WI38 (cell line): ENCODE results near the gene CNP.
"Not testable (repeated sequence)": the region's sequence is repeated elsewhere in the genome, so short reads cannot be mapped to it uniquely, and the experiment has no call there.

Experiments used
- H3K4me3 ChIP-seq: 2 replicates; pipeline ENCODE4 v1.5.1; 2011; ENCODE audit warnings: low read depth, mild to moderate bottlenecking, control low read depth, low read length
- TF ChIP-seq, protein P1 (sequence below): IDR thresholded peaks from 2 replicates; pipeline ENCODE4 v1.5.1; 2012; ENCODE audit warnings: low read depth, mild to moderate bottlenecking, control low read depth, low read length

The CNP gene

DNA sequence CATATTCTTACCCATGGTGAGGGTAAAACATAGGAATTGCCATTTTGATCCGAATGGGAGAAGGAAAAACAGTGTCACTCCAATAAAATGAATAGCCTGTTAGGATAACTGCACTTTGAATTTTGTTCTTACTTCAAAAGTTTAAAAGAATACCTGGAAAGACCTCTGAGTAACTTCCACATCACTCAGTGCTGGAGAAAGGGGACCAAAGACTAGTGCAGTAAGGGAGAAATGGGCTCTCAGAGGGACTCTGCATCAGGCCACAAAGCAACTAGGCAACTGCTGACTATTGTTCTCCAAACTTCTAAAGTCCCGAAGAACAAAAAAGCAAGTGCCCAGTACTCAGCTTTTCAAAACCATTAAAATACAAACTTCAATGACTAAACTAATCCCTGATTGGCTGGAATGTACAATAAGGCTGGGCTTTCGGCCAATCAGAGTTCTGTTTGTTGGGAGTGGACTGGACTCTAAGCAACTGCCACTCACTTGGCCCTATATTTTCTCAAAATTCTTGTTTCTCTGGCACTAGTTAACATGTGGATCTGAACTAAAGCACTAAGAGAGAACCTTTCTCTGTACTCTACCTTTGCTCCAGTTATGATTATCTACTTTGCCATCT, 44.4 kb downstream of the CNP start:
- TF ChIP-seq, protein P1, sequence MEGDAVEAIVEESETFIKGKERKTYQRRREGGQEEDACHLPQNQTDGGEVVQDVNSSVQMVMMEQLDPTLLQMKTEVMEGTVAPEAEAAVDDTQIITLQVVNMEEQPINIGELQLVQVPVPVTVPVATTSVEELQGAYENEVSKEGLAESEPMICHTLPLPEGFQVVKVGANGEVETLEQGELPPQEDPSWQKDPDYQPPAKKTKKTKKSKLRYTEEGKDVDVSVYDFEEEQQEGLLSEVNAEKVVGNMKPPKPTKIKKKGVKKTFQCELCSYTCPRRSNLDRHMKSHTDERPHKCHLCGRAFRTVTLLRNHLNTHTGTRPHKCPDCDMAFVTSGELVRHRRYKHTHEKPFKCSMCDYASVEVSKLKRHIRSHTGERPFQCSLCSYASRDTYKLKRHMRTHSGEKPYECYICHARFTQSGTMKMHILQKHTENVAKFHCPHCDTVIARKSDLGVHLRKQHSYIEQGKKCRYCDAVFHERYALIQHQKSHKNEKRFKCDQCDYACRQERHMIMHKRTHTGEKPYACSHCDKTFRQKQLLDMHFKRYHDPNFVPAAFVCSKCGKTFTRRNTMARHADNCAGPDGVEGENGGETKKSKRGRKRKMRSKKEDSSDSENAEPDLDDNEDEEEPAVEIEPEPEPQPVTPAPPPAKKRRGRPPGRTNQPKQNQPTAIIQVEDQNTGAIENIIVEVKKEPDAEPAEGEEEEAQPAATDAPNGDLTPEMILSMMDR = no peak
- no peak overlapping the region for H3K4me3 ChIP-seq

DNA sequence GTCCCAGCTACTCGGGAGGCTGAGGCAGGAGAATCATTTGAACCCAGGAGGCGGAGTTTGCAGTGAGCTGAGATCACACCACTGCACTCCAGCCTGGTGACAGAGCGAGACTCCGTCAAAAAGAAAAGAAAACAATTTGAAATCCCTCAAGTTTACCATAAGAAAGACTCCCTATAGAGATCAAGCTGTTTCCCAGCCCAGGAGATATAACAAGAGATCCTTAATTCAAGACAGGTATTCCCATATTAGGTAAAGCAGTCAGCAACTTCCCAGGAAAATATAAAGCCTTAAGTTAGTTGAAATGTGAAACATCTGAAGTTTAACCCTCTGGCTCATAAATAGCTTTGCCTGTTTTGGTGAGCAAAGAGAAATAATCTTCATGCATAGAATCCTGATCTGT, 45.8 kb downstream of the CNP start:
- H3K4me3 ChIP-seq = not testable (repeated sequence)

DNA sequence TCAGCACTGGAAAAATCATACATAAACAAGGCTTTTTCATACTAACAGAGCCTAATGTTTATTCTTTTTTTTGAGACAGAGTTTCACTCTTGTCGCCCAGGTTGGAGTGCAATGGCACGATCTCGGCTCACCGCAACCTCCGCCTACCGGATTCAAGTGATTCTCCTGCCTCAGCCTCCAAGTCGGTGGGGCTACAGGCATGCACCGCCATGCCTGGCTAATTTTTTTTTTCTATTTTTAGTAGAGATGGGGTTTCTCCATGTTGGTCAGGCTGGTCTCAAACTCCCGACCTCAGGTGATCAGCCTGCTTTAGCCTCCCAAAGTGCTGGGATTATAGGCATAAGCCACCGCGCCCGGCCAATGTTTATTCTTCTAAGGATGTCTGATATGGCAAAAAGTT, 47.1 kb downstream of the CNP start:
- not testable (repeated sequence) for H3K4me3 ChIP-seq

DNA sequence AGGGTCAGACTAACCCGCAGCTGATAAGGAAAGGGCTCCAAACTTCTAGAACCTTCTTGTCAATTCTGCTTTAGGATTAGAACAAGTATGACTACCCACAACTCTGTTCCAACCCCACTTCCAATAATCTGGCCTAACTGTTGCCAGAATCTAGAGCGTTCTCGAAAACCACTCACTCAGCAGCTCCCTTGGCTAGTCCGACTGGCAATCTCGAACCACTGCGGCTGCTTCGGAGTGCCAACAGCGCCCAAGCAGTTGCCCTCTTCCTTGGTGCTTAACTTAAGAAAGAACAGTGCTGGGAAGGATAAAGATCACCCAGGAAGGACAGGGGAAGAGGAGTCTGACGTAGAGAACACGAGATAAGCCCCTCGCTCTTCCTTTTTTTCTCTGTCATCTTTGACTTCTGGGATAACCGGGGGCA, 49.8 kb downstream of the CNP start:
- TF ChIP-seq, protein P1 = no peak
- H3K4me3 ChIP-seq = peak overlapping the region; percentile 95

DNA sequence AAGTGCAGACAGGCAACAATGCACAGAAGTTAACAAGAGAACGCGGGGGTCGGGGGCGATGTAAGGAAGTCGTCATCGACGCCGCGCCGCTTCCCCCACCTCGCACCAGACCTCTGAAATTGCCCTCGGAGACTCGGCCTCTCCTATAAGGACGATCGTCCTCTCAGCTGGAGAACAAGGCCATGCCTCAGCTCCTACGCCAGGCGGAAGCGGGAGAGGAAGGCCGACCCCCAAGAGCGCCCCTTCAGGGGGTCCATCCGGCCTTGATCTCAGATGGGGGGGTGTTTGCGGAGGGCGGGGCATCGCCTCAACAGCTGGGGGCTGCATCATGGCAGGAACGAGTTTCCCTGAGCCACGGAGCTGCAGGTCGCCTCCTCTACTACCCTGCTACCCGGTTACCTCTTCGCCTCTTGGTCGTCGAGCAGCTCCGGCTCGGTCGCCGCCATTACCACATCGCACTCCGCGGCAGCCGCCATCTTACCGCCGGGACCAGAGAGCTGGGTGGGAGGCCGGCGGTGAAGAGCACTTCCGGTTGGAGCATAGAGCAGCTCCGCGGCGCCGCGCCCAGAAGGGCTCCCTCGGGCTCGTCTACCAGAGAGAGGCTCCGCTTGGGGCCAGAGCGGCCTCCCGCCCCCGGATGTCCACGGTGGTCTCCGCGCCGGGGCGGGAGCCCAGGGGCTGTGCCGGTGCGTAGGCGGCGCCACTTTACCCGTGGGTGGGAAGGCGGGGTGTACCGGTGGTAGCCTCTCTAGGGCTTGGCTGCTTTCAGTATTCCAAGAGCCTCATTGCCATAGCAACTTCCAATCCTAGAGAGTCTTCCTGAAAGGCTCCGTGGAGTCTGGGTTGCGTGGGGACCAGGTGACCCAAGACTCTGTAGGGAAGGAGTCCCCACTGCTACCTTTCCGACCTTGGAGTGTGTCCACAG, 50.6 kb downstream of the CNP start, which contains the start of gene DNAJC7:
DNAJC7 (minus strand) TSS at position 499 of the 925 bp plus-strand sequence; CDS start at position 476, 23 bp downstream.
- TF ChIP-seq, protein P1 = no peak
- peak within 1 kb of the TSS; percentile 95 for H3K4me3 ChIP-seq

DNA sequence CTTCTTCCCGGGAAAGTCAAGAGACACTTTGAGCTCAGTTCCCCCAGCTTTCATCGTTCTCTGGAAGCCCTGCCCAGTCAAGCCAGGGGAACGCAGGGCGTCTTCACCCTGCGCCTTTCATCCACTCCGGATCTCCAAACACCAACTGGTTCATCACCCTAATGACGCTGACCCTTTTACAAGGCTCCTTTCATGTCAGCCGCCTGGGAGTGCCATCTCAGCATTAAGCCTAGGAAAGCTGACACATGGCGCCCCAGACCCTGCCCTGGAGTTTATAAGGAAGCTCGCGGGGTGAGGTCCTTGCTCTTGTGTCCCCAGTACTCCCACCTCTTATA, 51.2 kb downstream of the CNP start:
- H3K4me3 ChIP-seq = peak overlapping the region; percentile 95
- TF ChIP-seq, protein P1 = no peak

DNA sequence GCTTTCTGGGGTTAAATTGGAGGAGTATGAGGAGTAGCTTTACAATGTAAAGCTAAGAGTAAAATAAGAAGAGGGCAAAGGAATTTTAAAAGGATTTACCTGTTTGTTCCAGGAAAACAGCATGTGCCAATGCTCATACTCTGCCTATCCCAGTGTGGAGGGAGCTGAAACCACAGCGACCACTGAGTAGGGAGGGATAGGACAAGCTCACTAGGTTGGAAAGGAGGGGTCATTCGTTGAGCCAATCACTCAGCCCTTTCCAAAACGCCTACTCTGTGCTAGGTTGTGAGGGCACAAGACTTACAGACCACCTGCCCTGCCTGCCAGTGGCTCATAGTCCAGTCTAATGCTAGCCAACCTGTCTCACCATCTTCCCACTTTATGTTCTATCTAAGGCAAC, 51.7 kb downstream of the CNP start:
- peak overlapping the region; percentile 95 for H3K4me3 ChIP-seq
- TF ChIP-seq, protein P1 = no peak

DNA sequence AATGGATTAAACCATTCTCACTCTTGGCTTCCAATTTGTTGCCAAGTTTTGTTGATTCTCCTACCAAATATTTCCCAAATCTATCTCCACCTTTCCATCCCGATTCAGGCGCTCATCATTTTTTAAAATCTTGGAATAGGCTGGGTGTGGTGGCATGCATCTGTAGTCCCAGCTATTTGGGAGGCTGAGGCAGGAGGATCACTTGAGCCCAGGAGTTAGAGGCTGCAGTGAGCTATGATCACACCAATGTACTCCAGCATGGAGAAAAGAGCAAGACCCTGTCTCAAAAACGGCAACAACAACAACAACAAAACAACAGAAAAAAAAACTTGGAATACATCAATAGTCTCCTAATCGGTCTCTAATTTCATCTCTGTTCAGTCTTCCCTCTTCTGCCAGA, 52.4 kb downstream of the CNP start:
- TF ChIP-seq, protein P1 = no peak
- H3K4me3 ChIP-seq = no peak overlapping the region
